ENCODE data around the gene CBLN3. TPM values are rescaled to one million over a fixed set of nuclear protein-coding genes. Genes with fewer than 3 reads are reported as not detected.

CBLN3 gene
- total RNA-seq, 1 donor = 1.7 TPM

DNA sequence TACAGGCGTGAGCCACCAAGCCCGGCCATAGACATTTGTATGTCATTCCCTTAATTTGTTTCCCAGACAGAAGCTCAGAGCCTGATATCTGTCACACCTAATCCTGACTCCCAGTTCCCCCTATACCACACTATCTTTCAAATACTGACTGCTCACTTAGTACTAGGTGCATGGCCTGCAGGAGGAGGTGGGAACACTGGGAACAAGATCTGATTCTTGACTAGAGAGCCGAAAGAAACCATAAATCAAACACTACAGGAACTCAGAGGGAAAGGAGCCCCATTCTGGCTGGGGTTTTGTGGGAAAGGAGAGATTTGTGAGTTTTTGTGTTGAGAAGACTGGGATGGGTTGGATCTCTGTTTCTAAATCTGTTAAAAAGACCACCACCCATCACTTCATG lies 5.2 kb upstream of the CBLN3 start:
- TF ChIP-seq, protein P1, sequence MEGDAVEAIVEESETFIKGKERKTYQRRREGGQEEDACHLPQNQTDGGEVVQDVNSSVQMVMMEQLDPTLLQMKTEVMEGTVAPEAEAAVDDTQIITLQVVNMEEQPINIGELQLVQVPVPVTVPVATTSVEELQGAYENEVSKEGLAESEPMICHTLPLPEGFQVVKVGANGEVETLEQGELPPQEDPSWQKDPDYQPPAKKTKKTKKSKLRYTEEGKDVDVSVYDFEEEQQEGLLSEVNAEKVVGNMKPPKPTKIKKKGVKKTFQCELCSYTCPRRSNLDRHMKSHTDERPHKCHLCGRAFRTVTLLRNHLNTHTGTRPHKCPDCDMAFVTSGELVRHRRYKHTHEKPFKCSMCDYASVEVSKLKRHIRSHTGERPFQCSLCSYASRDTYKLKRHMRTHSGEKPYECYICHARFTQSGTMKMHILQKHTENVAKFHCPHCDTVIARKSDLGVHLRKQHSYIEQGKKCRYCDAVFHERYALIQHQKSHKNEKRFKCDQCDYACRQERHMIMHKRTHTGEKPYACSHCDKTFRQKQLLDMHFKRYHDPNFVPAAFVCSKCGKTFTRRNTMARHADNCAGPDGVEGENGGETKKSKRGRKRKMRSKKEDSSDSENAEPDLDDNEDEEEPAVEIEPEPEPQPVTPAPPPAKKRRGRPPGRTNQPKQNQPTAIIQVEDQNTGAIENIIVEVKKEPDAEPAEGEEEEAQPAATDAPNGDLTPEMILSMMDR (IDR thresholded peaks at IDR 0.05; ENCODE audit: insufficient read depth, low read depth, low read length) = no peak
- no peak for DNase-seq (ENCODE audit: low read depth)
- H3K4me3 ChIP-seq (ENCODE audit: low read depth, low read length) = no peak overlapping the region

DNA sequence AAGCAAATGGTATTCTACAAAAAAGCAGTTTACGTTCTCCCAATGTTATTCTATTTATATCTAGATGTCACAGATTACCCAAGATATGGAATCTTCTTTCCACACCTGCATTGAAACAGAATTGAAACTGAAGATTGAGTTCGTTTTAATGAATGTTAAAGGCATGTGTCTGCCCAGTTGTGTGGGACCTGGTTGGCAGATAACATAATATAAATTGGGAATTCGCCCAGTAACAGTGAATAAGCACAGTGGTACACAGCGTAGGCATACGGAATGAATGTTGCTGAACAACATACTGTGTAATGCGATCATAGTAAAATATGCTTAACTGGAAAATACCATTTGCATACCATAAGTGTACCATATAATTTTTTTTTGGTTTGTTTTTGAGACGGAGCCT lies 4.6 kb upstream of the CBLN3 start:
- no peak overlapping the region for H3K4me3 ChIP-seq (ENCODE audit: low read depth, low read length)
- TF ChIP-seq, protein P1 (IDR thresholded peaks at IDR 0.05; ENCODE audit: insufficient read depth, low read depth, low read length) = no peak
- DNase-seq (ENCODE audit: low read depth) = no peak

DNA sequence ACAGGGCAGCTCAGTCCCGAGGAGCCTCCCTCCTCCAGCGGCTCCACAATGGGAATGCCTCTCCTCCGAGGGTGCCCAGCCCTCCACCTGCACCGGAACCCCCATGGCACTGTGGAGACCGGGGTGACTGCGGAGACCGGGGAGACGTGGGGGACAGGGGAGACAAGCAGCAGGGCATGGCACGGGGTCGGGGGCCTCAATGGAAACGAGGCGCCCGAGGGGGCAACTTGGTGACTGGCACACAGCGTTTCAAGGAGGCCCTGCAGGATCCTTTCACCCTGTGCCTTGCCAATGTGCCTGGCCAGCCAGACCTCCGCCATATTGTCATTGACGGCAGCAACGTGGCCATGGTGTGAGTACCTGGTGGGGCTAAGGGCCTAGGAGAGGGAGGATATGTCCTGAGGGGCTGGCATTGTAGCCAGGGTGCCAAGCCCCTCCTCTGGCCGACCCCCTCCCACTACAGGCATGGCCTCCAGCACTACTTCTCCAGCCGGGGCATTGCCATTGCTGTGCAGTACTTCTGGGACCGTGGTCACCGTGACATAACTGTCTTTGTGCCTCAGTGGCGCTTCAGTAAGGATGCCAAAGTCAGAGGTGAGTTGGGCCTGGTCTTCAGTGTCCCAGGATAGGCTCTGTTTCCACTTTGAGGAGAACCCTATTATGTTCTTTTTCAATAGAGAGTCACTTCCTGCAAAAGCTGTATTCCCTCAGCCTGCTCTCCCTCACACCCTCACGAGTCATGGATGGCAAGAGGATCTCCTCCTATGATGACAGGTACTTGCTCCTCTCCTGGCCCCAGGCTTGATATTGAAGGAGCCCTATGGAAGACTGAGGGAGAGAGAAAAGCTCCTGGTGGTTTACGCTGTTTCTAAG lies 3.0 kb upstream of the CBLN3 start:
- TF ChIP-seq, protein P1 (IDR thresholded peaks at IDR 0.05; ENCODE audit: insufficient read depth, low read depth, low read length) = no peak
- H3K4me3 ChIP-seq (ENCODE audit: low read depth, low read length) = peak overlapping the region; percentile 69
- no peak for DNase-seq (ENCODE audit: low read depth)

DNA sequence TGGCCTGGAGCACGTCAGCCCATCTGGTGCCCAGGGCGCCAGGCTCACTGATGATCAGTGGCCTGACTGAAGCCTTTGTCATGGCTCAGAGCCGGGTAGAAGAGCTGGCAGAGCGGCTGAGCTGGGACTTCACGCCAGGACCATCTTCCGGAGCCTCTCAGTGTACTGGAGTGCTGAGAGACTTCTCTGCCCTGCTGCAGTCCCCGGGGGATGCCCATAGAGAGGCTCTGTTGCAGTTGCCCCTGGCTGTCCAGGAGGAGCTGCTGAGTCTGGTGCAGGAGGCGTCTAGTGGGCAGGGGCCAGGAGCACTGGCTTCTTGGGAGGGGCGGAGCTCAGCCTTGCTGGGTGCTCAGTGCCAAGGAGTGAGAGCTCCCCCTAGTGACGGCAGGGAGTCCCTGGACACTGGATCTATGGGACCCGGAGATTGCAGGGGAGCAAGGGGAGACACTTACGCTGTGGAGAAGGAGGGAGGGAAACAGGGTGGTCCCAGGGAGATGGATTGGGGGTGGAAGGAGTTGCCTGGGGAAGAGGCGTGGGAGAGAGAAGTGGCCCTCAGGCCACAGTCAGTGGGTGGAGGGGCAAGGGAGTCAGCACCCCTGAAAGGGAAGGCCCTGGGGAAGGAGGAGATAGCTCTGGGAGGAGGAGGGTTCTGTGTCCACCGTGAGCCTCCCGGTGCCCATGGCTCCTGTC lies 2.2 kb upstream of the CBLN3 start:
- peak overlapping the region; percentile 69 for H3K4me3 ChIP-seq (ENCODE audit: low read depth, low read length)
- peak; percentile 94 for DNase-seq (ENCODE audit: low read depth)
- TF ChIP-seq, protein P1 (IDR thresholded peaks at IDR 0.05; ENCODE audit: insufficient read depth, low read depth, low read length) = peak; percentile 98

DNA sequence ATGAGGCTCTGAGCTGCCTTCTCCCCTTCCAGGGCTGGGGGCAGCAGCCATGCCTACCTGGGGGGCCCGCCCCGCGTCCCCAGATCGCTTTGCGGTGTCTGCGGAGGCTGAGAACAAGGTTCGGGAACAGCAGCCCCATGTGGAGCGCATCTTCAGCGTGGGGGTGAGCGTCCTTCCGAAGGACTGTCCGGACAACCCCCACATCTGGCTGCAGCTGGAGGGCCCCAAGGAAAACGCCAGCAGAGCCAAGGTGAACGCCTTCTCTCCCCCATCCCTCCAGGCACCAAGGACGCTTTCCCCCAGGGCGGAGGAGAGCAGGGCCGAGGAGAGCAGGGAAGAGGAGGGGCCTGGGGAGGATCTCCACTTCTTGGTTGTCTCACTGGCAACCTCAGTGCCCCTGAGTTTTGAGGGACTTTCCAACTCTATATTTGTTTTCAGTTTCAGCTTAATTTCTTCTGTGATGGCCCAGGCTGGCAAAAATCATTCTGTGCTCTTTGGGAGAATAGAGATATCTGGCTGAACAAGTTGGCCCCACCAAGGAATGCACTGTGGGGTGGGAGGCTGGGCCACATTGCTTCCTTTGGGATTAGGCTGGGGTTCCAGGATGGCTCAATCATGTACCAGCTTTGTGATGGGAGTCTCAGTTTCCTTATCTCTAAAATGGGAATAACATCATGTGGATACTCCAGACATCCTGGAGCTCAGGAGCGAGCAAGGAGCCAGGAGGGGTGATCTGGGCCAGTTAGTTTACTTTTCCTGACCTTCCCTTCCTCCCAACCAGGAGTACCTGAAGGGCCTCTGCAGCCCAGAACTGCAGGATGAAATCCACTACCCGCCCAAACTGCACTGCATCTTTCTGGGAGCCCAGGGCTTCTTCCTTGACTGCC lies 1.5 kb upstream of the CBLN3 start:
- DNase-seq (ENCODE audit: low read depth) = peak; percentile 66
- TF ChIP-seq, protein P1 (IDR thresholded peaks at IDR 0.05; ENCODE audit: insufficient read depth, low read depth, low read length) = no peak
- peak overlapping the region; percentile 69 for H3K4me3 ChIP-seq (ENCODE audit: low read depth, low read length)

DNA sequence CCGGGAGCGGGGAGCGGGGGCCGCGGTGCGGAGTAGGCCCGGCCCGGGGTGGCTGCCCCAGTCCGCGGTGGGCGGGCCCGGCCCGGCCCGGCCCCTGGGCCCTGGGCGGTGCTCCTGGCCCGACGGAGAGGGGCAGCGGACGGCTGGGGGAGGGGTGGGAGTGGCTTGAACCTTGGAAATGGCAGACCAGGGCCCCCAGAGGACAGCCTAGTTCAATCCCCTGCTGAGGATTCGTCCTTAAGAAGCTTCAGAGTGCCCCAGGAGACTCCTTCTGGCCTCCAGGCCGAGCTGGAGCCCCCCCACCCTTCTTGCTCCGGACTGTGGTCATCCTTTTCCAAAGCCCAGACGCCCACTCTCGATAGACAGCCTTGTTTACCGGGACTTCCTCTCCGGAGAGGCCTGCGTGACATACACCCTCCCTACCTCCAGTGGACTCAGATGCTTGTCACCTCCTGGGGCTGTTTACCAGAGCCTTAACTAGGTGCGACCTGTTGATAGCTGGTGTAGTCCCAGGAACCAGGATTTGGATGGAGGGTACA lies 744 bp upstream of the CBLN3 start:
- TF ChIP-seq, protein P1 (IDR thresholded peaks at IDR 0.05; ENCODE audit: insufficient read depth, low read depth, low read length) = no peak

More for the DNA sequence above, 744 bp upstream of the CBLN3 start:
- H3K4me3 ChIP-seq (ENCODE audit: low read depth, low read length) = peak overlapping the region; percentile 69
- peak; percentile 79 for DNase-seq (ENCODE audit: low read depth)

Measured in fibroblast of villous mesenchyme (primary cell).